HepG2 (cell line): ENCODE data around the gene XRCC3. TPM values are rescaled to one million over a fixed set of nuclear protein-coding genes. Genes with fewer than 3 reads are reported as not detected.

ENCODE experiments used
- ATAC-seq: fragments of 200-7000 bp; cut with Tn5 transposase; 3 replicates; pipeline ENCODE4 v1.9.1; 2020; ENCODE audit warnings: mild to moderate bottlenecking, moderate library complexity
- BruUV-seq: library from RNA; stranded (reverse); fragments of 400-500 nt; replicated peaks from 2 replicates; lab custom pipeline; 2021; lab: Mats Ljungman, UMichigan
- CTCF ChIA-PET: fragments of 300-600 bp; formaldehyde crosslinking; extraction: SDS; loops from one replicate; lab custom pipeline; 2021; ENCODE audit warnings: low total read pairs, inconsistent platforms, low intra/inter-chr PET ratio; lab: Yijun Ruan, JAX
- POLR2A ChIA-PET: fragments of 350-600 bp; sonication (Branson Sonifier 250); formaldehyde crosslinking; loops from one replicate; lab custom pipeline; 2020; ENCODE audit warnings: antibody characterized with exemption, inconsistent platforms; lab: Yijun Ruan, JAX
- DNase-seq: peaks from one replicate; pipeline ENCODE4 v3.0.0-alpha.2; 2015; ENCODE audit warnings: low spot score
- FAIRE-seq: peaks from 3 replicates; lab custom pipeline; 2011; peaks lifted over from hg19 to GRCh38; lab: Jason Lieb, UNC
- H2AFZ ChIP-seq: one replicate; pipeline ENCODE4 v1.6.1; 2011; ENCODE audit warnings: low read length, inconsistent platforms
- H3K27ac ChIP-seq: fragments of 300-600 bp; 3 replicates; pipeline ENCODE4 v1.8.0; 2011; ENCODE audit warnings: mixed run types, mild to moderate bottlenecking, mixed read lengths, low read length, inconsistent platforms; ENCODE audit not compliant: insufficient read depth; ENCODE audit errors: extremely low read length
- H3K27me3 ChIP-seq, 2 experiments: fragments of 200-600 bp in 1 of 2; 2 replicates in 1 of 2; 3 replicates in 1 of 2; pipeline versions ENCODE4 v1.6.0 to v1.8.0; 2011; ENCODE audit warnings: low read length in 2 of 2, mild to moderate bottlenecking in 2 of 2, moderate library complexity in 2 of 2, inconsistent platforms in 1 of 2; ENCODE audit not compliant: insufficient read depth in 2 of 2, control insufficient read depth in 1 of 2
- H3K36me3 ChIP-seq, 2 experiments: fragments of 200-600 bp in 1 of 2; replicated peaks in 1 of 2; 2 replicates in 1 of 2; 3 replicates in 1 of 2; pipeline versions ENCODE4 v1.5.1 to v1.8.0; 2011; ENCODE audit warnings: low read length in 2 of 2, inconsistent platforms in 1 of 2; ENCODE audit not compliant: insufficient read depth in 2 of 2, control insufficient read depth in 1 of 2
- H3K4me1 ChIP-seq: 2 replicates; pipeline ENCODE4 v1.5.1; 2012; ENCODE audit warnings: low read length, inconsistent platforms; ENCODE audit not compliant: insufficient read depth
- H3K4me2 ChIP-seq: 2 replicates; pipeline ENCODE4 v1.6.0; 2011; ENCODE audit warnings: low read depth, low read length, inconsistent platforms
- H3K4me3 ChIP-seq, 3 experiments: fragments of 200-600 bp in 1 of 3; sonication (generic), shearing (Covaris generic) in 1 of 3; replicated peaks in 1 of 3; 2 replicates each; pipeline ENCODE4 v1.5.1; 2011 to 2016; ENCODE audit warnings: low read length in 3 of 3, inconsistent platforms in 2 of 3, low read depth in 2 of 3, mild to moderate bottlenecking in 2 of 3, control low read depth in 1 of 3, mixed read lengths in 1 of 3; ENCODE audit not compliant: insufficient read depth in 1 of 3
- H3K79me2 ChIP-seq: one replicate; pipeline ENCODE4 v1.6.1; 2011; ENCODE audit warnings: low read length, inconsistent platforms; ENCODE audit not compliant: insufficient read depth
- H3K9ac ChIP-seq: 2 replicates; pipeline ENCODE4 v1.6.0; 2011; ENCODE audit warnings: mild to moderate bottlenecking, low read depth, low read length, inconsistent platforms; ENCODE audit not compliant: insufficient read depth
- H3K9me3 ChIP-seq: 2 replicates; pipeline ENCODE4 v1.5.1; 2012; ENCODE audit warnings: mild to moderate bottlenecking, low read length
- H4K20me1 ChIP-seq: 2 replicates; pipeline ENCODE4 v1.6.0; 2011; ENCODE audit warnings: inconsistent platforms, mild to moderate bottlenecking, low read length, moderate library complexity; ENCODE audit not compliant: insufficient read depth
- ARID2 ChIP-seq: sonication (generic); formaldehyde crosslinking; IDR thresholded peaks from 2 replicates; pipeline ENCODE4 v1.8.1; 2022; ENCODE audit warnings: mild to moderate bottlenecking, missing genetic modification reagents, borderline replicate concordance
- KIAA2018 ChIP-seq: sonication (generic); formaldehyde crosslinking; IDR thresholded peaks from 2 replicates; pipeline ENCODE4 v1.5.0; 2020; ENCODE audit warnings: mild to moderate bottlenecking, missing genetic modification reagents, borderline replicate concordance
- LRRFIP1 ChIP-seq: sonication (generic); formaldehyde crosslinking; conservative IDR thresholded peaks from 2 replicates; pipeline ENCODE4 v1.4.0; 2020; ENCODE audit warnings: missing genetic modification reagents
- MNT ChIP-seq: fragments of 450-650 bp; IDR thresholded peaks from 2 replicates; pipeline ENCODE4 v1.6.1; 2016
- SNAI1 ChIP-seq: sonication (generic); formaldehyde crosslinking; IDR thresholded peaks from 2 replicates; pipeline ENCODE4 v1.5.0; 2020; ENCODE audit warnings: mild to moderate bottlenecking, missing genetic modification reagents, borderline replicate concordance
- ZNF556 ChIP-seq: sonication (generic); formaldehyde crosslinking; IDR thresholded peaks from 2 replicates; pipeline ENCODE4 v1.4.0; 2020; ENCODE audit warnings: mild to moderate bottlenecking, missing genetic modification reagents, borderline replicate concordance
- WGBS: methylation state at CpG from one replicate; pipeline ENCODE4 v1.1.6; 2017; ENCODE audit warnings: low lambda C conversion rate; 5-methylcytosine and 5-hydroxymethylcytosine counted together
- in situ Hi-C: cut with HindIII; loops from 2 replicates; pipeline ENCODE4 v1.10.0; 2017; ENCODE audit warnings: low pct_unique_long_range_greater_than_20kb; ENCODE audit not compliant: extremely low pct_ligation_motif_present
- intact Hi-C: fragments of 100-400 bp; cut with micrococcal nuclease; formaldehyde crosslinking; loops from one replicate; pipeline ENCODE4 v1.10.0; 2022; ENCODE audit not compliant: unreplicated experiment
- polyA plus RNA-seq, 8 experiments: library from polyadenylated mRNA; depleted of rRNA in 3 of 8; stranded (reverse) in 7 of 8; unstranded in 1 of 8; fragments of >200 nt; fragmentation: Illumina TruSeq in 4 of 8; extraction: Trizol in 4 of 8; gene quantifications; 2 replicates each; pipeline versions ENCODE4 v1.2.1 to v1.2.3, GENCODE V29; 2011 to 2016; ENCODE audit warnings: low read depth in 4 of 8, missing spikeins in 1 of 8, mixed read lengths in 1 of 8; ENCODE audit not compliant: insufficient read depth in 1 of 8
- total RNA-seq, 5 experiments: library from RNA; depleted of rRNA; stranded (reverse); fragments of >200 nt; fragmentation: Illumina TruSeq; extraction: Trizol; gene quantifications; 2 replicates each; pipeline ENCODE4 v1.2.3, GENCODE V29; 2016; ENCODE audit warnings: low read depth in 1 of 5

The XRCC3 gene
- total and polyA plus RNA-seq, 2 of the 13 experiments (the other 11 are each of a cell fraction or from before 2014, with no cell fraction given): 5.4 to 25.8 TPM

GRCh38 chr14:103692159-103692558 lies 23.1 kb downstream of the XRCC3 start:
- Histone ChIP-seq H3K4me2 (no peak overlapping the region), H3K9ac (no peak overlapping the region), H3K36me3 (peaks cover 10 to 62% of the 10 kb centered on the region in 2 experiments), H4K20me1 (no peaks in the 10 kb centered on the region)
- POLR2A ChIA-PET: no interaction called here
- 95% methylated on average over 6 of the region's 17 CpGs for WGBS
- TF ChIP-seq MNT (no peak), SNAI1 (CRISPR knock-in tag) (no peak), ARID2 (CRISPR knock-in tag) (no peak), ZNF556 (CRISPR knock-in tag) (no peak), LRRFIP1 (CRISPR knock-in tag) (no peak), KIAA2018 (no peak)
- TF ChIP-seq, all 625 proteins: peak for 0
- DNase-seq: no peak
- H3K79me2 ChIP-seq: no peaks in the 10 kb centered on the region
- H3K9me3 ChIP-seq: no peaks in the 10 kb centered on the region
- no peak overlapping the region for H3K27ac ChIP-seq
- FAIRE-seq: no peak
- ATAC-seq: no peak
- no peak overlapping the region for H2AFZ ChIP-seq
- no peaks in the 10 kb centered on the region for H3K4me1 ChIP-seq
- no TSS peak for BruUV-seq
- intact Hi-C loops (no loop called here), in situ Hi-C loops (no loop called here)
- no peaks in the 10 kb centered on the region for H3K27me3 ChIP-seq
- H3K4me3 ChIP-seq: no peak overlapping the region
- CTCF ChIA-PET: no interaction called here
